ENCODE data around the gene DGKE.

Gene DGKE

DNA sequence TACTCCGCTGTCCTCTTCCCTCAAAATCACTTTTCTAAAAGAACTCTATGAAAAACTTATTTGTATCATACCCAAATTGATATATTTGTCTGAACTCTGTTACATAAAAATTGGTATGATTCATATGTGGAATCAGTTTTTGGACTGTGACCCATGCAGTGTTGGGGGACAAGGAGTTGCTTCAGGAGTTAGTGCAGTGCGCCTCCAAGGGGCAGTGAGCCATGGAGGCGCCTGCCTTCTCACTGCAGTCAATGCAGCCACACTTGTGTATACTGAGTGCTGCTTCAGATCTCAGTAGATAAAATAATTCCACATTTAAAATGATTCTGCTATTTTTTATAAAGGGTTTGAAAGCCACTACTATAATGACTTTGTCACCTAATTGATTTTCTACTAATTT is 32.5 kb downstream of the DGKE start:
- no peaks in the 10 kb centered on the region for H3K27me3 ChIP-seq (ENCODE audit: insufficient read depth, poor library complexity, severe bottlenecking)
- H3K4me1 ChIP-seq (ENCODE audit: insufficient read depth, poor library complexity, severe bottlenecking) = no peaks in the 10 kb centered on the region
- no peak for ATAC-seq (ENCODE audit: low read depth)
- TF ChIP-seq, protein P1, sequence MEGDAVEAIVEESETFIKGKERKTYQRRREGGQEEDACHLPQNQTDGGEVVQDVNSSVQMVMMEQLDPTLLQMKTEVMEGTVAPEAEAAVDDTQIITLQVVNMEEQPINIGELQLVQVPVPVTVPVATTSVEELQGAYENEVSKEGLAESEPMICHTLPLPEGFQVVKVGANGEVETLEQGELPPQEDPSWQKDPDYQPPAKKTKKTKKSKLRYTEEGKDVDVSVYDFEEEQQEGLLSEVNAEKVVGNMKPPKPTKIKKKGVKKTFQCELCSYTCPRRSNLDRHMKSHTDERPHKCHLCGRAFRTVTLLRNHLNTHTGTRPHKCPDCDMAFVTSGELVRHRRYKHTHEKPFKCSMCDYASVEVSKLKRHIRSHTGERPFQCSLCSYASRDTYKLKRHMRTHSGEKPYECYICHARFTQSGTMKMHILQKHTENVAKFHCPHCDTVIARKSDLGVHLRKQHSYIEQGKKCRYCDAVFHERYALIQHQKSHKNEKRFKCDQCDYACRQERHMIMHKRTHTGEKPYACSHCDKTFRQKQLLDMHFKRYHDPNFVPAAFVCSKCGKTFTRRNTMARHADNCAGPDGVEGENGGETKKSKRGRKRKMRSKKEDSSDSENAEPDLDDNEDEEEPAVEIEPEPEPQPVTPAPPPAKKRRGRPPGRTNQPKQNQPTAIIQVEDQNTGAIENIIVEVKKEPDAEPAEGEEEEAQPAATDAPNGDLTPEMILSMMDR (IDR thresholded peaks at IDR 0.05; ENCODE audit: poor library complexity, severe bottlenecking) = no peak
- H3K9me3 ChIP-seq (ENCODE audit: severe bottlenecking) = no peaks in the 10 kb centered on the region
- no peak overlapping the region for H3K4me3 ChIP-seq (ENCODE audit: severe bottlenecking)
- no peak for DNase-seq (ENCODE audit: low spot score)
- no peak overlapping the region for H3K27ac ChIP-seq (ENCODE audit: poor library complexity, severe bottlenecking)
- peaks cover 34% of the 10 kb centered on the region for H3K36me3 ChIP-seq (ENCODE audit: low read depth)

DNA sequence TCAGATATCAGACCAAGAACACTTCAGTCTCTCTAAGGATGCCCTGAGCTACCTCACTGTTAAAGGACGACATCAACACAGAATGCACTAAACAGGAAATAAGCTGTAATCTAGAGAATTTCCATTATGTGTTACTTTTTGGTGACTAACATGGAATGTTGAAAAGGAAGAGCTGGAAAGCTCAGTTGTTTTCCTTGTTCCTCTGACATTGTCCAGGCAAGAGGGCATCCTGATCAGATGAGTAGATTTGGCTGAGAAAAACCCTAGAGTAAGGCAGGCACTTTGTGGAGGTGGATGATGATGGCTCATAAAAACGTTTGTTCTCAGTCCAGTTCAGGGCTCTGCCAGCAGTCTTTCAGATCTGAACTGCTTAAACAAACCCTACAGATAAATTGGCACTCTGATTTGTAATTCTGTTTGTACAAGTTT is 34.0 kb downstream of the DGKE start:
- H3K4me1 ChIP-seq (ENCODE audit: insufficient read depth, poor library complexity, severe bottlenecking) = no peaks in the 10 kb centered on the region
- no peaks in the 10 kb centered on the region for H3K9me3 ChIP-seq (ENCODE audit: severe bottlenecking)
- H3K27me3 ChIP-seq (ENCODE audit: insufficient read depth, poor library complexity, severe bottlenecking) = no peaks in the 10 kb centered on the region
- no peak overlapping the region for H3K4me3 ChIP-seq (ENCODE audit: severe bottlenecking)
- peak overlapping the region; percentile 7 for H3K27ac ChIP-seq (ENCODE audit: poor library complexity, severe bottlenecking)
- peaks cover 20% of the 10 kb centered on the region for H3K36me3 ChIP-seq (ENCODE audit: low read depth)
- TF ChIP-seq, protein P1 (IDR thresholded peaks at IDR 0.05; ENCODE audit: poor library complexity, severe bottlenecking) = no peak
- ATAC-seq (ENCODE audit: low read depth) (peak; percentile 63), DNase-seq (ENCODE audit: low spot score) (no peak)

DNA sequence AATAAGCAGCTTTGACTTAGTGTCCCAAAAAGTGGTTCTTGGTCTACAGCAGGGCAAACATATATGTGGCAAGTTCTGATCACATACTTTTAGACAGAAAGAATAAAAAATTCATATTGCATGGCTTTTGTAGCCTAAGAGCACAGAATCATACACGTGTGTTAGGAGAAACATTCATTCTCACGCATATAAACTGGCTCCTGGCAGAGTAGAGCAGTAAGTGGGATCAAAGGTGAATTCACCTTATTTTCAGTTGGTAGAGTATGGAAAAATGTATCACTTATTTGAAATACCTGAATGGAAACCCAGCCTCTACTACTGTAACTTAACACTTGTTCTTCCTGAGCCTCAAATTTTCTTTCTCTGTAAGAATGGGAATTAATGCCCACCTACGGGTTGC is 34.8 kb downstream of the DGKE start:
- H3K4me3 ChIP-seq (ENCODE audit: severe bottlenecking) = no peak overlapping the region
- H3K27me3 ChIP-seq (ENCODE audit: insufficient read depth, poor library complexity, severe bottlenecking) = no peaks in the 10 kb centered on the region
- ATAC-seq (ENCODE audit: low read depth) (no peak), DNase-seq (ENCODE audit: low spot score) (no peak)
- no peaks in the 10 kb centered on the region for H3K4me1 ChIP-seq (ENCODE audit: insufficient read depth, poor library complexity, severe bottlenecking)
- H3K27ac ChIP-seq (ENCODE audit: poor library complexity, severe bottlenecking) = no peak overlapping the region
- TF ChIP-seq, protein P1 (IDR thresholded peaks at IDR 0.05; ENCODE audit: poor library complexity, severe bottlenecking) = no peak
- peaks cover 14% of the 10 kb centered on the region for H3K36me3 ChIP-seq (ENCODE audit: low read depth)
- H3K9me3 ChIP-seq (ENCODE audit: severe bottlenecking) = no peaks in the 10 kb centered on the region

DNA sequence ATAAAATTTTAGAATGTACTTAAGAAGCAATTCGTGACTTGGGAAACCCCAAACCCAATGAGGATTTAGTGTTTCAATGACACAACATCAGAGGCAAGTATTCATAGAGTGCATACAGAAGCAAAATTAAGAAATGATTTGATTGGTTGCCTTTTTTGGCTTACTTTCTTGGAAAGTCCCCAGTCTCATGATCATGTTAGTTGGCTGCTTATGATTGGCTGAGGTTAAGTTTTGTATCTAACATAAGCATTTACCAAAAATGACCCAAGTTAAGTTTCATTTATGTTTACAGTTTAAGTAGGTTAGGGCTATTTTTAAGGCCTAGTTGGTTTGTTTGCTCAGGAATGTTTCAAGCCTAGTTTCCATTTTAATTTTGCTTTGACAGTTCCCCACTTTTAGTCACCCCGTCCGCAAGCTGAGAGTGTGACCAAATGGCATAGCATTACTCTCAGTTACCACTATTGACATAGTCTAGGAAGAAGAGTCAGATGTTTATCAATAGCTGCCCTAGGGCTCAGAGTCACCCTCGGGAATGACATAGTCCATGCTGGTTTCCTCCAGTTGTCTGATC is 36.2 kb downstream of the DGKE start:
- H3K4me1 ChIP-seq (ENCODE audit: insufficient read depth, poor library complexity, severe bottlenecking) = no peaks in the 10 kb centered on the region
- H3K4me3 ChIP-seq (ENCODE audit: severe bottlenecking) = no peak overlapping the region
- no peak for DNase-seq (ENCODE audit: low spot score)
- TF ChIP-seq, protein P1 (IDR thresholded peaks at IDR 0.05; ENCODE audit: poor library complexity, severe bottlenecking) = no peak
- peaks cover 7% of the 10 kb centered on the region; the same call in 1 of the 2 replicates for H3K36me3 ChIP-seq (ENCODE audit: low read depth)
- H3K27me3 ChIP-seq (ENCODE audit: insufficient read depth, poor library complexity, severe bottlenecking) = no peaks in the 10 kb centered on the region
- H3K9me3 ChIP-seq (ENCODE audit: severe bottlenecking) = no peaks in the 10 kb centered on the region
- ATAC-seq (ENCODE audit: low read depth) = no peak
- H3K27ac ChIP-seq (ENCODE audit: poor library complexity, severe bottlenecking) = no peak overlapping the region

DNA sequence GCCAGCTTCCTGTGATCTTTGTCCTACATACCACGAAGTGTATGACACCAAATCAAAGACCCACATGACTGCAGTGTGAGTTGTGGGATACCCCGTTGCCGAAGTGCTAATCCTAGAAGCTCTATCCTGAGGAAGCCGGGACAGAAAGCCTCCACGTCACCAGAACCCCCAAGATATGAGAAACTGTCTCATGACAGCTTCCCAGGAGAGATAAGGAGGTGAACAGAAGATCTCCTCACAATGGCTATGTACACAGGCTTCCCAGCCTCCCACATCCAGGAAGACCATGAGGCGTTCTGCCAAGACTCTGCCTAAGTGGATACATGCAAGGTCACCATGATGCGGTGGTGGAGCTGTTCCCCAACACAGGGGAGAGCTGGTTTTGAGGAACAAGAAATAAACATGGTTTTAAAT is 42.8 kb downstream of the DGKE start:
- Histone ChIP-seq H3K27ac (ENCODE audit: poor library complexity, severe bottlenecking) (no peak overlapping the region), H3K27me3 (ENCODE audit: insufficient read depth, poor library complexity, severe bottlenecking) (no peaks in the 10 kb centered on the region), H3K9me3 (ENCODE audit: severe bottlenecking) (no peaks in the 10 kb centered on the region), H3K4me1 (ENCODE audit: insufficient read depth, poor library complexity, severe bottlenecking) (no peaks in the 10 kb centered on the region), H3K36me3 (ENCODE audit: low read depth) (no peaks in the 10 kb centered on the region), H3K4me3 (ENCODE audit: severe bottlenecking) (no peak overlapping the region)
- ATAC-seq (ENCODE audit: low read depth) = no peak
- TF ChIP-seq, protein P1 (IDR thresholded peaks at IDR 0.05; ENCODE audit: poor library complexity, severe bottlenecking) = no peak
- no peak for DNase-seq (ENCODE audit: low spot score)
